DLD1 (cell line): ENCODE results near the gene CRYBG1.
"Not testable (repeated sequence)": the region's sequence is repeated elsewhere in the genome, so short reads cannot be mapped to it uniquely, and the experiment has no call there.

Source experiments
- in situ Hi-C: cut with HindIII; loops from 2 replicates; pipeline ENCODE4 v1.10.0; 2017; ENCODE audit warnings: low sequenced_read_pairs

Gene CRYBG1

DNA sequence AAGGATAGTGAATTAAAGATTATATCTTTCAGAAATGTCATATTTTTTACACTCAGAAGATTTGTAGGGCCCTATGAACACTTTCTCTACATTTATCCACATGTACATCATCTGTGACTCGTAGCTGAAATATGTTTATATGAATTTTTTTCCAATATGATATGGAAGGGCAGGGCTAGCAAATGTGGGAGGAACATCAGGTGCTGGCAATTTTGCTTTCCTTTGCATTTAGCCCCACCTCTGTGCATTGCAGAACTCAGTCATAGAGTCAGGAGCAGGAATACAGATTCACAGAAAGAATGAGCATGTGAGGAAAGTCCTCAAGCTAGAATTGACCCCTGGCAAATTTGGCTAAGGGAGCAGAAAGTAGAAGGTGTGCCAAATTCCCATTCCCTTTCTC lies 129.9 kb downstream of the CRYBG1 start:
- in situ Hi-C loops: no loop called here

DNA sequence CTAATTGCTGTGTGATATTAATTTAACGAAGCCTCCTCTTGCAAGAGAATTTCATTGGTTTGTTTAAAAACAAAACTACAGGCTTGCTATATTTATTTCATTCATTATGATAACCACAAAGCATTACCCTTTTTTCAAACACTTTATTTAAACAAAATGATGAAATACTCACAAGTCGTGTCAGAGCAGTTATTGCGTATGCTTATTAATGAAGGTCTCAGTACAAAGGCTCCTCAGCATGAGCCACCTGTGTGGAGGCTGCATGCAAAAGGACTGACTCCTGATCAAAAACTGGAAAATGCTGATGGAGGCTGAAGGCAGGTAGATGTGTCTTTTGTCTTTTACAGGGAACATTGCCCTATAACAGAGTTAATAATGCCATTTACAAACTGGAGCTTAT lies 130.5 kb downstream of the CRYBG1 start:
- in situ Hi-C loops: no loop called here

DNA sequence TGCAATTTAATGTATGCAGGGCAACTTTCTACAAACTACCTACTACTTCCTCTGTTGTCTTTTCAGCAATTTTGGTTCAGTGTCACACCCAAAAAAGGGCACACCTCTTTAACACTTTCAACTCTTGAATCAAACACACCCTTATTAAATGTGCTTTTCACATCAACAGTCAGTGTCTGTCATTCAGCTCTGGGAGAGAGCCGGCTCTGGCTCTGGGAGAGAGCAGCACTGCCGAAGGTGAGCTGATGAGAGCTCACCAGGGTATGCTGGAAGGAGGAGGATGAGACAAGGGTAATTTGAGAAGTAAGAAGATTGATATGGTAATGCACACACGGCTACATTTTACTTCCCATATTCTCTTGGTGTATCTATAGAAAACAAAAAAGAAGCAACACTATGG lies 134.5 kb downstream of the CRYBG1 start:
- in situ Hi-C loops: no loop called here

DNA sequence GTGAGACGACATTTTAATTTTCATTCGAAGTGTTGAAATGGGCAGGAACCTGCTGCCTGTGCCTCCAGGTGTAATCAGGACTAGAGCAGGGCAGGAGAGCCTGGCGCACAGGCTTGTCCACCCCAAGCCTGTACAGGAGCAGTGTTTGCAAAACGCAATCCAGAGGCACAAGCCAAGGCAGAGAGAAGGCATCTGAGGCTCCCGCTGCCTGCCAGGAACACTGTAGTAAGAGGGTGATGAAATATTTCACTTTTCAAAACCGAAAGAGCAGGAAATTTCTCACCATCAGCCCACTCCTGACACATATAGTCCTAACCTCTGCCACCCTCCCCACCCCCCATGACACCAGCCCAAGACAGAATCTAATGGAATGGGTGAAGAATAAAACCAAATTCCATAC lies 136.3 kb downstream of the CRYBG1 start:
- in situ Hi-C loops: no loop called here

DNA sequence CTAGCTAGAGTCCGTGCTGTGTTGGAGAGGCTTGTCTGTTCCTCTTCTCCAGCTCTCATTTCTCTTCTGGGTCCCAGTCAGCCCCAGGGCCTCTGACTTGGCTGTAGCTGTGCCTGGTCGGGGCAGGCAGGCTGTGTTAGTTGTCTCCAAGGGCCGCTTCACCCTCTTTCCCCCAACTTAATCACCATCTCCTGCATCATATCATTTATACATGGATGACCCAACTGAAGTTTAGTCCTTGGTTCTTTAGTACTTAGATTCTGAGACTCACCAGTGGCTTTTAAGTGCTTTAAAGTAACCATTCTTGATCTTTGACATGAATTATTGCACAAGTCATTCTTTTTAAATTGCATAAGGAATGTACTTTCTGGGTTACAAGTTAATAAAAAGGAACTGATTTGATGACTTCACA lies 141.4 kb downstream of the CRYBG1 start:
- in situ Hi-C loops: no loop called here

DNA sequence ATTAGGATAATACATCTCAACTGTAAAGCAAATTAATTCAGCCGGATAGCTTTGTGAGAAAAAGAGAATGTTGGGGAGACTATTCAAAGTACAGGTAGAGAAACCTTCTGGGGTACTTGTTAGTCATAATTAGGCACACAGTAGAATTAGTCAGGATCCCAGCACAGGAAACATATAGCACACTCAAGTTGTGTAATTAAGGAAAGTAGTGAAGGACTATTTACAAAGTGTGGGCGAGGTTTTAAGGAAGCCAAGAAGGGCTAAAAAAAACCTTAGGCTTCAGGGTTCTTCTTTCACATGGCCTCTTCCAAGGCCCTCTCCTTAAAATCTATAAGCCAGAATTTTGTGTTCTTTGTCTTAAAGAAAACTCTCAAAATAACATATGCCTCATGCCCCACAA lies 142.0 kb downstream of the CRYBG1 start:
- in situ Hi-C loops: no loop called here

DNA sequence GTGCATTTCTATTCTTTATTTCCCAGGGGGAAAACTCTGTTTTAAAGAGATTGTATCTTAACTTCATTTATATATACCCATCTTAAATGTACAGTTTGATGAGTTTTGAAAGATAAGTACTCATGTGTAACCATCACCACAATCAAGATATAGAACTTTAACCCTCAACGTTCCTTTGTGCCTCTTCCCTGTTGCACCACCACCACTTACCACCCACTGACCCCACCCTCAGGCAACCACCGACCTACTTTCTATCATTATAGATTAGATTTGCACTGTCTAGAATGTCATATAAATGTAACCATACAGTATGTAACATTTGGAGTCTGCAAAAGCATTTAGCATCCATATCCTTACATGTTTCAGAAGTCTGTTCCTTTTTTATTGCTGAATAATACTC lies 147.8 kb downstream of the CRYBG1 start:
- in situ Hi-C loops: no loop called here

DNA sequence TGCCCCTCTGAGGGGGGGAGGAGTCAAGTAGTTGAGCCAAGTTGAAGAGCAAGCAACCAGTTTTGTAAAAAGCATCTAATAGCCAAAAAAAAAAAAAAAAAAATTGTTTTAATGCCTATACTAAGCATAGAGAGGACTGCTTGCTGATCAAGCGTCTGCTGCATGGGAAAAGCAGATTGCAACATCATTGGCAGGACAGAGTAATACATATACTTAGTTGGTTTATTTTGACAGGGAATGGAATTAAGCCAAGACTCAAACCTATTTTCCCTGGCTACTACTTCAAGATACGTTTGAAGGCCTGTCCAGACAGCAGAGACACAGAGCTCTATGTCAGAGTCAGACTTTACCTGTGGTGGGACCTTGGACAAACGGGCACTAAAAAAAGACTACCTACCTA lies 148.3 kb downstream of the CRYBG1 start:
- in situ Hi-C loops: no loop called here

DNA sequence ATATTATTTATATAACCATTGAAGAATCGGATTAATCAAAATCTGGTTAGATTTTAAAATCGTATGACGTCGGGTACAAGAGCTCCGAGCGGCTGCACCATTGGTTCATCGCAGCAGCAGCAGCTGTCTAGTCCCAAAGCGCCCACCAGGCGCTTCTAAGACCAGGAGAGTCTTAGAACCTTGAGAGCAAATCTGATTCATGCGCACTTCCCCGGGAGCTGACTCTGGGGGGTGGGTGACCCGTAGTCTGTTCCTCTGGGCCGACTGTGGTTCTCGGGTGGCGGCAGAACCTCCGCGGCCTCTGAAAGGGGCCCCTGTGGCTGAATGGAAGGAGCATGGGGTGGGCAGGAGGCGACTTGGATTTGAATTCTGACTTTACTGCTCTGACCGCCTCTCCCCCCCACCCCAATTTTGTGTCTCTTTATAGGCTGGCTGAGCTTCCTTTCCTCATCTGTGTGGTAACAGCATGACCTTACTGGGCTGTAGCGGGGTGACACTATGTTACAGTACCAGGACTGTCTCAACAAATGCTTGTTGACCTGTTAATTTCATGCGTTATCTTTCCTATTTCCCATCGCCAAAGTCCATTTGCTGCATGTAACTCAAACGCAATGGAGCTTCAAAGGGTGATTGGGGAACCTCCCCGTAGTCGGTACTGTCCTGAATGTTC lies 149.0 kb downstream of the CRYBG1 start:
- in situ Hi-C loops: no loop called here

DNA sequence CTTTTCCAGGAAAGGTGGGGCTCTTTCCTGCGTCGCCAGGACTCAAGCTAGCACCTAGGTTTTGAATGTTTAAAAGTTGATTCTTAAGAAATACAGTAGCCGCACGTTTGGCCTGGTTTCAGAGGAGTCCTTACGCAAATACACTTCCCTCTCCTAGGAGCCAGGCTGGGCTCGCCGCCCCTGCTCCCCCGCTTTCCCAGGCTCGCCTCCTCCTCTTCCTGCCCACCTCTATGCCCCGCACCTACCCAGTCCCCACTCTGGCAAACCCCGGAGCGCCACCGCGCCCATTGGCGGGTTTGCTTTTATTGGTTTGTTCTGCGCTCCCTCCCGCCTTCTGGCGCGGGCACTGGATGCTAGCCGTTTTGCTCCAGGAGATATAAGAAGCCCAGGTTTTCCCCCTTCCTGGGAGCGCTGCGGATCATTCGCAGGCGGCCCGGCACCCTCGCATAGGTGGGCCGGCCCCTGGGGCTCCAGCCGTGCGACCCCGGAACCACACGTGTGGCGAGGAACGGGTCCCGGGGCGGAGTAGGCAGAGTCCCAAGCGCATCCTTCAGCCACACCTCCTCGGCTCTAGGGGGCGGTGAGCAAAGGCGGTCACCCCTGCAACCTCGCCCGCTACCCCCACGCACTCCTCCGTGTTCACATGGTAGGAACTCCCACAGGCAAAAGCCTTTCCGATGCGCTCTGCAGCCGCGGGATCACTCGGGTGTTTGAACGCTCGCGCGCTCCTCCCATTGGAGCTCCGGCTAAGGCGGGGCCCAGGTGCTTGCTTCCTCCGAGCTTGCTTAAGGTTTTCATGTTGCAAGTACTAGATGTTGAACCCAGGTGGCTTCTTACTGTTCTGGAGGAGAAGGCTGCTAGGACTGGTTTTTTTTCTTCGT lies 149.8 kb downstream of the CRYBG1 start:
- in situ Hi-C loops: no loop called here

DNA sequence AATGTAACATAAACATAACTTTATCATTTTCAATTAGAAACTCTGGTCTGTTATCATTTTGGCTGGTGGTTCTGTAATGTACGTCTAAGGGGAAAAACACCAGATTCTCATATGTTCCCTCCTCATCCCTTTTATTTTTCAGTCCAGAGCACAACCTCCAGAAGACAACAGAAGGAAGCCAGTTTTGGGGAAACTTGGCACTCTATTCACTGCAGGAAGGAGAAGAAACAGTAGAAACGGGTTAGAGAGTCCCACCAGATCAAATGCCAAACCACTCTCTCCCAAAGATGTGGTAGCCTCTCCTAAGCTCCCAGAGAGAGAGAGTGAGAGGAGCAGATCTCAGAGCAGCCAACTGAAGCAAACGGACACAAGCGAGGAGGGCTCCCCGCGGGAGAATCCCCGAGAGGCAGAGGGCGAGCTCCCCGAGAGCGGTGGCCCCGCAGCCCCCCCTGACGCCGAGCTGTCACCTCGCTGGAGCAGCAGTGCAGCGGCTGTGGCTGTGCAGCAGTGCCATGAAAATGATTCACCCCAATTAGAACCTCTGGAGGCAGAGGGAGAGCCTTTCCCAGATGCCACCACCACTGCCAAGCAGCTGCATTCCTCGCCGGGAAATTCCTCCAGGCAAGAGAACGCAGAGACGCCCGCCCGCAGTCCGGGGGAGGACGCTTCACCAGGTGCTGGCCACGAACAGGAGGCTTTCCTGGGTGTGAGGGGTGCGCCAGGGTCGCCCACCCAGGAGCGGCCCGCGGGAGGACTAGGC lies 151.0 kb downstream of the CRYBG1 start:
- in situ Hi-C loops: no loop called here

DNA sequence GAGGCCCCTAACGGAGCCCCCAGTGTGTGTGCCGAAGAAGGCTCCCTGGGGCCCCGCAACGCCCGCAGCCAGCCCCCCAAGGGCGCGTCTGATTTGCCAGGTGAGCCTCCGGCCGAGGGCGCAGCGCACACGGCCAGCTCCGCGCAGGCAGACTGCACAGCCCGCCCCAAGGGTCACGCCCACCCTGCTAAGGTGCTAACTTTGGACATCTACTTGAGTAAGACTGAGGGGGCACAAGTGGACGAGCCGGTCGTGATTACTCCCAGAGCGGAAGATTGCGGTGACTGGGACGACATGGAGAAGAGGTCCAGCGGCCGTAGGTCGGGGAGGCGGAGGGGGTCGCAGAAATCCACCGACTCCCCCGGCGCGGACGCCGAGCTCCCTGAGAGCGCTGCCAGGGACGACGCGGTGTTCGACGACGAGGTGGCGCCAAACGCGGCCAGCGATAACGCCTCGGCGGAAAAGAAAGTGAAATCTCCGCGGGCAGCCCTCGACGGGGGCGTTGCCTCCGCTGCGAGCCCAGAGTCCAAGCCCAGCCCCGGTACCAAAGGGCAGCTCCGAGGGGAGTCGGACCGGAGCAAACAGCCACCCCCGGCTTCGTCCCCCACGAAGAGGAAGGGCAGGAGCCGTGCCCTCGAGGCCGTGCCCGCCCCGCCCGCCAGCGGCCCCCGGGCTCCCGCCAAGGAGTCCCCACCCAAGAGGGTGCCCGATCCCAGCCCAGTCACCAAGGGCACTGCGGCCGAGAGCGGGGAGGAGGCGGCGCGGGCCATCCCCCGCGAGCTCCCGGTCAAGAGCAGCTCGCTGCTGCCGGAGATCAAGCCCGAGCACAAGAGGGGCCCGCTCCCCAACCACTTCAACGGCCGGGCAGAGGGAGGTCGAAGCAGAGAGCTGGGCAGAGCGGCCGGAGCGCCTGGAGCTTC lies 151.8 kb downstream of the CRYBG1 start:
- in situ Hi-C loops: no loop called here

DNA sequence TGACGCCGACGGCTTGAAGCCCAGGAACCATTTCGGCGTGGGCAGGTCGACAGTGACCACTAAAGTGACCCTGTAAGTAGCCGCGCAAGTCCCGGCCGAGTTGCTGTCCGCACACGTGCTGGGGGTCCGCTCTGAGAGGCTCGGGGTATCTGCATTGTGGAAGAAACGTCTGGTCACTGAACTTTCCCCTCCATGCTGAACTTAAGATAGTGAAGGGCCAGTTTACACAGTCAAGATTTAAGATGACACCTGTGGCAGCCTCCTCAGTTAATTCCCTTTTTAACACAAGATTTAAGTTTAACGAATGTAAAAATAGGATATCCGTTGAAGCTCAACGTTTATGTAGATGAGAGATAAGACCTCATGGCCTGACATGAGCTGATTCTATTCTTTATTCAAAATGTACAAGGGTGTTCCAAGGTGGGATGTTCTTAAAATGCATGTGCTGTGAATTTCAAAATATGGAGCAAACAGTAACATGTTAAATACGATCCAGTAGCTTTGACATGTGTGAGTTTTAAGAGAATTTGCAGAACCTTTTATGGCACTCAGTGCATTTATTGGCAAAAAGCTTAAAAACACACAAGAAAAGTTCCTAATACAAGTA lies 152.6 kb downstream of the CRYBG1 start:
- in situ Hi-C loops: no loop called here

DNA sequence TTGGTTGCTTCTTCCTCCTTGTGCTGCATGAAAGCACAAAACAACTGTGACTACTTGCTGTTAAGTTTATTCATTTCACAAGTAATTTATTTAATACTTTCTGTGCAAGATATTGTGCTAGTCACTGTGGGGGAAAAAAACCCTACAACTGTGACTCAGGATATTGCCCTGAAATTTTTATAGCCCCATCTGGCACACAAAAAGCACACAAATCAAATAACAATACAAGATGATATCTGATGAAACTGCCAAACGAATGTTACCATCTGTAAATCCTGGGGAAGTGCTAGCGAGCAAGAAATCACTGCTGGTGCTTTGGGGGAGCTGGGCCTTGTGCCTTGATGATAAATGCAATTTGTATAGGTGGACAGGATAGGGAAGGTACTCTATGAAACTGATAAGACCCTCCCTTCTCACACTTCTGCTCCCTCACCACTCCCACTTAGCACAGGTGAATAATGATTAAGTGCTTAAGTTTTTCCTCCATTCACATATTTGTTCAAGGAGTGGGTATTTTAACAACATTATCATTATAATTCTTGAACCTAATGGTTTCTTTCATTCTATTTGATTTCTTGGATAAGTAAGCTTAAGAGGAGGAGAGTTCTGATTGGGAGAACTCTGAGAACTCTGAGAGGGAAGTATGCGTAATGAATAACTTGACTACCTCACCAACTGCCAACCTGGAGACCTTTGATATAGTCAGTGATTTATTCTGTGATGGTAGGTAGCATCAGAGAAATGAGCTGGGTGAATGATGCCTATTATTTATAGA lies 153.5 kb downstream of the CRYBG1 start:
- in situ Hi-C loops: no loop called here

DNA sequence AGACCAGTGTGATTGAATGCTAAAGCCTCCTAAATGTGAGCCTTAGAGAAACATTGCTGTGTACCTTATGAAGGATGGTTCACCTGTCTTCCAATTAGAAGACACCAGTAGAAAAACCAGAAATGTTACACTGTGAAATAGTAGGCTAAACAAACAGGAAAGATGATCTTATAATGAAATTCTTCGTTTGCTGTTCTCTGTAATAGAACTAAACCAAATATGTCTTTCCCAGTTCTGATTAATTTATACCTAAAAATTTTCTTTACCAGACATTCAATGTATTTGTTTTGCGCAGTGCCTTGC lies 154.0 kb downstream of the CRYBG1 start:
- in situ Hi-C loops: no loop called here

DNA sequence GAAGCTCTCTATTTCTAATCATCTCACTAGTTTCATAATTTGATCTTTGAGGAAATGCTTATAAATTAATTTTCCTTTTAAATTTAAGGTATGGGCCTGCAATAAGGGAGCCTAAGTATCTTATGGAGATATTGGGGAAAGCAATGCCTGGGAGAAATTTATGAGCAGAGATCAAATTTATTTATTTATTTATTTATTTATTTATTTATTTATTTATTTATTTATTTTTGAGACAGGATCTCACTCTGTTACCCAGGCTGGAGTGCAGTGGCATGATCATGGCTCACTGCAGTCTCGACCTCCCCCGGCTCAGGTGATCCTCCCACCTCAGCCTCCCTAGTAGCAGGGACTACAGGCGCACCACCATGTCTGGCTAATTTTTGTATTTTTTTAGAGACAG lies 155.1 kb downstream of the CRYBG1 start:
- in situ Hi-C loops: not testable (repeated sequence)

DNA sequence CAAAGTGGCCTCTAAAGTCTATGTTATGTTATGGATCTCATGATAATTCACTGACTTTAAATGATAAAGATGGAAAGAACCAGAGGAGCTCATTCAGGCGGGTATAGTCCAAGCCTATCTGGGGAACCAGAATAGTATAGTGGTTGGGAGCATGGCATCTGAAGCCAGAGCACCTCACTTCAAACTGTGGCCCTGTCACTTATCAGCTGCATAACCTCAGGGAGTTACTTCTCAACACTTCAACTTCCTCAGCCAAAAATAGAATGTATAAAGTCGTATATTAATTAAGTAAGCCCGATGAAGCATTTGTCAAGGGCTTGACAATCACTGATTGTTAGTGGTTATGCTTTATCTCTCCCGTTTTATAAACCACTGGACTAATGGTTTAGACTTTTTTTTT lies 156.1 kb downstream of the CRYBG1 start:
- in situ Hi-C loops: no loop called here

DNA sequence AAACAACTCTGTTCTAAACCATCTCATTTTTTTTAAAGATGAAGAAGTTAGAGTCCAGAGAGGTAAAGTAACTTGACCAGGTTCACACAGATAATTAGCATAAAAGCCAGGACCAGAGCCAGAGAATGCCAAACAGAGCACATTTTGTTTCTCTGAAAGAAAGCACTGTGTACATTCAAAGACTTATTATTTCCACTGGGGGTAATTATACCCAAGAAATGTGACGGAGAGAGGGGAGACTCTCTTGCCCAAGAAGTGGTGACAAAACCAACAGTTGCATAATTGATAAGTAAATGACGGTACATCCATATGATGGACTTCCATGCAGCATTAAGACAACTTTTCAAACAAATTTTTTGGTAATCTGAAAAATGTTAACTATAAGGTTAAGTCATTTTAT lies 157.2 kb downstream of the CRYBG1 start:
- in situ Hi-C loops: no loop called here

DNA sequence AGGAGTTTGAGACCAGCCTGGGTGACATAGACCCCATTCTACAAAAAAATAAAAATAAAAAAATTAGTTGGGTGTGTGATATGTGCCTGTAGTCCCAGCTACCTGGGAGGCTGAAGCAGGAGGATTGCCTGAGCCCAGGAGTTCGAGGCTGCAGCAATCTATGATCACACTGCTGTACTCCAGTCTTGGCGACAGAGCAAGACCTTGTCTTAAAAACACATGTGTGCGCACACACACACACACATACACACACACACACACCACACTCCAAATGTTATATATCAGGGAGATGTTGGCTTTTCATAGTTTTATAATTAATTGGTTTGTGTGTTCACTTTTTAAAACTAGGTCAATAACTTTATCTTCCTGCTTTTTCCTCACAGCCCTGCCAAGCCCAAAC lies 158.2 kb downstream of the CRYBG1 start:
- in situ Hi-C loops: no loop called here
